ENCODE results near the gene GPR84. TPM values are rescaled to one million over a fixed set of nuclear protein-coding genes. Genes with fewer than 3 reads are reported as not detected.

Gene GPR84
- total and polyA plus RNA-seq, 2 of the 13 experiments (the other 11 are each of a cell fraction or from before 2014, with no cell fraction given) = not detected

DNA sequence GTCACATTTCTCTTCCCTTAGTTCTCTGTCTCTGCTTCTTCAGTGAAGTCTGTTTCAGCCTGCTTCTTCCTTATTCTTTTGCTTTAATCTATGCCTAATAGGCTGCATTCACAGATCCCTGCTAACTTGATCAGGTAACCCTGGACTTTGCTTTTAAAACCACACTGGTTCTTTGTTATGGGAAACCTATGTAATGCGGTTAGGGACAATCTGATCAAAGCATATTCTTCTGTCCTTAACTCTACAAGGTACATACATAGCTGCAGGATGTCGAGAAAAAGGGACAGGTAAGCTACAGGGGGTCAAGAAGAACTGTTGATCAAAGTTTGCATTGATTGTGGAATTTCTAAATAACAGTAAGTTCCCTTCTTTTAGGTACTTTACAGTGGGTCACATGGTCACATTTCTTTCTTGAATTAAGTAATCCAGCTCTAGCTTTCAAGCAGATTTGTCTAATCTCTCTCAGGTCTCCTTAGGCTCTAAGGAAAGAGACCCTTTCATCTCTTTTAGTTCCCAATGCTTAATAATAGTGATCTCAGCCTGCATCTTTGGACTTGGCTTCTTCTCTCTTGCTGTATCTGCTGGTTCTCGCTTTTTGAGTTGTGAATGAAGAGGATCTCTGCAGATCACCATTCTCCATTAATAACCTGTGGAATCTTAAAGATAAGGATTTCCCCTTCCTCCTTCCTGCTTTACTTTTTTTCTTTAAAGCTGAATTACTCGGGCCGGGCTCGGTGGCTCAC lies 35.5 kb downstream of the GPR84 start (continued):
- TF ChIP-seq SP2 (CRISPR knock-in tag; IDR thresholded peaks at IDR 0.05) (no peak), ZNF224 (CRISPR knock-in tag; IDR thresholded peaks at IDR 0.05) (no peak), ZNF101 (CRISPR knock-in tag; IDR thresholded peaks at IDR 0.05; ENCODE audit: borderline replicate concordance, low read depth) (no peak), FOSL1 (CRISPR knock-in tag; IDR thresholded peaks at IDR 0.05; ENCODE audit: borderline replicate concordance) (no peak), ZNF317 (CRISPR knock-in tag; IDR thresholded peaks at IDR 0.05) (no peak), SNRNP70 (IDR thresholded peaks at IDR 0.05; ENCODE audit: low read depth, low read length) (no peak), CEBPB (IDR thresholded peaks at IDR 0.05; ENCODE audit: borderline replicate concordance, low read depth, low read length) (no peak), ZNF552 (CRISPR knock-in tag; IDR thresholded peaks at IDR 0.05; ENCODE audit: borderline replicate concordance) (no peak), EP300 (IDR thresholded peaks at IDR 0.05; ENCODE audit: low read depth in 2 of 2, low read length in 2 of 2) (peak; percentile 50 to 77; a peak in 2 of 4 replicates), EP300 (CRISPR knock-in tag; IDR thresholded peaks at IDR 0.05; ENCODE audit: borderline replicate concordance) (peak; percentile 45; the same call in 1 of the 2 replicates), SALL1 (CRISPR knock-in tag; IDR thresholded peaks at IDR 0.05) (no peak), ZFP1 (CRISPR knock-in tag; IDR thresholded peaks at IDR 0.05) (no peak), ZBTB33 (CRISPR knock-in tag; IDR thresholded peaks at IDR 0.05) (no peak), KLF6 (CRISPR knock-in tag; IDR thresholded peaks at IDR 0.05) (no peak), ZNF30 (CRISPR knock-in tag; IDR thresholded peaks at IDR 0.05) (no peak), PAWR (CRISPR knock-in tag; IDR thresholded peaks at IDR 0.05; ENCODE audit: borderline replicate concordance) (no peak), ZBTB20 (CRISPR knock-in tag; IDR thresholded peaks at IDR 0.05; ENCODE audit: borderline replicate concordance, low read depth) (no peak), TOE1 (CRISPR knock-in tag; IDR thresholded peaks at IDR 0.05) (no peak), ZNF124 (CRISPR knock-in tag; IDR thresholded peaks at IDR 0.05) (no peak), ATF7 (IDR thresholded peaks at IDR 0.05) (no peak), ATF7 (CRISPR knock-in tag; IDR thresholded peaks at IDR 0.05) (no peak), ZNF430 (CRISPR knock-in tag; IDR thresholded peaks at IDR 0.05) (no peak), ARNT2 (CRISPR knock-in tag; IDR thresholded peaks at IDR 0.05; ENCODE audit: low read depth) (no peak), AHR (CRISPR knock-in tag; IDR thresholded peaks at IDR 0.05) (no peak), FOXC1 (CRISPR knock-in tag; IDR thresholded peaks at IDR 0.05; ENCODE audit: borderline replicate concordance) (no peak), ZNF34 (CRISPR knock-in tag; IDR thresholded peaks at IDR 0.05; ENCODE audit: borderline replicate concordance) (no peak)
- TF ChIP-seq, protein P1, sequence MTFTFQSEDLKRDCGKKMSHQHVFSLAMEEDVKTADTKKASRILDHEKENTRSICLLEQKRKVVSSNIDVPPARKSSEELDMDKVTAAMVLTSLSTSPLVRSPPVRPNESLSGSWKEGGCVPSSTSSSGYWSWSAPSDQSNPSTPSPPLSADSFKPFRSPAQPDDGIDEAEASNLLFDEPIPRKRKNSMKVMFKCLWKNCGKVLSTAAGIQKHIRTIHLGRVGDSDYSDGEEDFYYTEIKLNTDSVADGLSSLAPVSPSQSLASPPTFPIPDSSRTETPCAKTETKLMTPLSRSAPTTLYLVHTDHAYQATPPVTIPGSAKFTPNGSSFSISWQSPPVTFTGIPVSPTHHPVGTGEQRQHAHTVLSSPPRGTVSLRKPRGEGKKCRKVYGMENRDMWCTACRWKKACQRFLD (CRISPR knock-in tag; IDR thresholded peaks at IDR 0.05; ENCODE audit: borderline replicate concordance) = no peak
- TF ChIP-seq, protein P2, sequence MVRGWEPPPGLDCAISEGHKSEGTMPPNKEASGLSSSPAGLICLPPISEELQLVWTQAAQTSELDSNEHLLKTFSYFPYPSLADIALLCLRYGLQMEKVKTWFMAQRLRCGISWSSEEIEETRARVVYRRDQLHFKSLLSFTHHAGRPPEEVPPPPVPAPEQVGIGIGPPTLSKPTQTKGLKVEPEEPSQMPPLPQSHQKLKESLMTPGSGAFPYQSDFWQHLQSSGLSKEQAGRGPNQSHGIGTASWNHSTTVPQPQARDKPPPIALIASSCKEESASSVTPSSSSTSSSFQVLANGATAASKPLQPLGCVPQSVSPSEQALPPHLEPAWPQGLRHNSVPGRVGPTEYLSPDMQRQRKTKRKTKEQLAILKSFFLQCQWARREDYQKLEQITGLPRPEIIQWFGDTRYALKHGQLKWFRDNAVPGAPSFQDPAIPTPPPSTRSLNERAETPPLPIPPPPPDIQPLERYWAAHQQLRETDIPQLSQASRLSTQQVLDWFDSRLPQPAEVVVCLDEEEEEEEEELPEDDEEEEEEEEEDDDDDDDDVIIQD (CRISPR knock-in tag; IDR thresholded peaks at IDR 0.05; ENCODE audit: low read depth) = no peak
